NT2/D1 (cell line): ENCODE results near the gene CDKN2A.
"Not testable (repeated sequence)": the region's sequence is repeated elsewhere in the genome, so short reads cannot be mapped to it uniquely, and the experiment has no call there.

Experiments
- YY1 ChIP-seq: IDR thresholded peaks from 2 replicates; pipeline ENCODE4 v1.6.1; 2011; ENCODE audit not compliant: insufficient read length, insufficient read depth
- ZNF274 ChIP-seq: IDR thresholded peaks from 2 replicates; pipeline ENCODE4 v1.6.1; 2011; ENCODE audit warnings: mild to moderate bottlenecking, low read depth, low read length

DNA sequence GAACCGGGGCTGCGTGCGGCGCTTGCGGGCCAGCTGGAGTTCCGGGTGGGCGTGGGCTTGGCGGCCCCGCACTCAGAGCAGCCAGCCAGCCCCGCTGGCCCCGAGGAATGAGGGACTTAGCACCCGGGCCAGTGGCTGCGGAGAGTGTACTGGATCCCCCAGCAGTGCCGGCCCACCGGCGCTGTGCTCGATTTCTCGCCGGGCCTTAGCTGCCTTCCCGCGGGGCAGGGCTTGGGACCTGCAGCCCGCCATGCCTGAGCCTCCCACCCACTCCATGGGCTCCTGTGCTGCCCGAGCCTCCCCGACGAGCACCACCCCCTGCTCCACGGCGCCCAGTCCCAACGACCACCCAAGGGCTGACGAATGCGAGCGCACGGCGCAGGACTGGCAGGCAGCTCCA lies 34.9 kb downstream of the CDKN2A start:
- TF ChIP-seq YY1, ZNF274: not testable (repeated sequence)
